HG02763 (cell line): ENCODE data around the gene FKBP9.
A peak's percentile ranks its signal among the peaks of the same experiment; 100 is the strongest.
"Not testable (repeated sequence)": the region's sequence is repeated elsewhere in the genome, so short reads cannot be mapped to it uniquely, and the experiment has no call there.

Experiments used
- ATAC-seq: cut with Tn5 transposase; IDR thresholded peaks from one replicate; pipeline ENCODE4 v1.9.1; 2021; ENCODE audit warnings: mild to moderate bottlenecking, moderate library complexity; ENCODE audit not compliant: unreplicated experiment

Gene FKBP9

DNA sequence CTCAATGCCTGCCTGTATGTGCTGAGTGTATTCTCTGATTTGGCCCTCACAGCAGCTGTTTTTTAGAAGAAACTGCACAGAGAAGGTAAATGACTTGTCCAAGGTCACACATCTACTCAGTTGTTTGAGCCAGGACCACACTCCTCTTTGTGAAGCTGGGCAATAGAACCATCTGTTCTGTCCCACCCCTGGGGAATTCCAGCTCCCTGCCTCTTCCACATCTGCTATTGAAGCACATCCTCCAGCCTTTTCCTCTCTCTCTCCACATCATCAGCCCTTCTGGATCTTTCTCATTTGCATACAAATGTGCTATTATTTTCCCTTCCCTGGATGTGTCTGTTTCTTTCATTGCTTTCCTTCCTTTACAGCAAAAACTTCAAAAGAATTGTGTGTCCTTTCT is 45.9 kb downstream of the FKBP9 start:
- not testable (repeated sequence) for ATAC-seq

DNA sequence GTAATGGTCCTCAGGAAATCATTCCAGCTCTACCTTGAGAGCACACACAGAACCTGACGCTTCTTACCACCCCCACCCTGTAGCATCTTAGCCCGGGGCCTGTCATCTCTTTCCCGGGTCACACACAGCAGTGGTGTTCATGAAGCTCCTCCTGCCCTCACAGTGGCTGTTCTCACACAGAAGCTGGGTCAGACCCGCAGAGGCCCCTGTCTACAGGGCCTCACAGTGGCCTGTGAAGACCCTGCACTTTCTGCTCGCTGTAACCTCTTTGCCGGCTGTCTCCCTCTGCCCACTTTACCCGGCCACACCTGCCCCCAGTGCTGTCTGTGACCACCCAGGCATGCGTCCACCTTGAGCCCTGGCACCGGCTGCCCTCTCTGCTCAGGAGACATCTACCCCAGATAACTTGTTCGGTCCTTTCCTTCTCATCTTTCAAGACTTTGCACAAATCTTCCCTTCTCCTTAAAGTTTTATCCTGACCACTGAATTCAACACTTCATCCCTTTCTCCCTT is 46.9 kb downstream of the FKBP9 start:
- ATAC-seq: not testable (repeated sequence)

DNA sequence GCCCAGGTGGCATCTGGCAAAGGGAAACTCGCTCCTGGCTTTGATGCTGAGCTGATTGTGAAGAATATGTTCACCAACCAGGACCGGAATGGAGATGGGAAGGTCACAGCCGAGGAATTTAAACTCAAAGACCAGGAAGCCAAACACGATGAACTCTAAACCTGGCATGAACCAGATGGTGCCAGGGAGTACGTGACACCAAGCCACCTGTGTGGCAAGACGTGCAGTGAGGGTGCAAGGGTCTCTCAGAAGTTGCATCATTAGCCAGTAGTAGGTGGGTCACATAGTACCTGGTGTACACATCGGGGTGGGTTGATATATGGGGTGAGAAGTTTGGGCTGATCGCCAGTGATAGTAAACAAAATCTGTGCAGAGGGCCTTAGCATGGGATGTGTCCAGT is 48.0 kb downstream of the FKBP9 start:
- not testable (repeated sequence) for ATAC-seq

DNA sequence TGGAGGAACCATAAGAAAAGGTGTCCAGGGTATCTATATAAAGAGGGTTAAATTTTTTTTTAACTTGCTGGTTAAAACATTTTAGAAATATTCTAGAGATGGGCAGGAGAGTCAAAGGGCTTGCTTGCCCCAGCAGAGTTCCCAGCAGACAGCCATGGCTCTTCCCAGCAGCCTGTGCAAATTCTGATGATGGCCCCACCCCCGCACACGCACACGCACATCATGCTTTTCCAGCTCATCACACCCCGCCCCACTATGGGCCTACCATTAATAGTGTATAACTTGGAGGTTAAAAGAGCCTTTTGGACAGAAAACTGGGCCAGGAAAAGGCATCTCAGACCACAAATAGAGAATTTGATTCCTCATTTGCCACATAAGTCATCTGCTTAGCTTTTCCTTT is 48.5 kb downstream of the FKBP9 start:
- ATAC-seq: not testable (repeated sequence)

DNA sequence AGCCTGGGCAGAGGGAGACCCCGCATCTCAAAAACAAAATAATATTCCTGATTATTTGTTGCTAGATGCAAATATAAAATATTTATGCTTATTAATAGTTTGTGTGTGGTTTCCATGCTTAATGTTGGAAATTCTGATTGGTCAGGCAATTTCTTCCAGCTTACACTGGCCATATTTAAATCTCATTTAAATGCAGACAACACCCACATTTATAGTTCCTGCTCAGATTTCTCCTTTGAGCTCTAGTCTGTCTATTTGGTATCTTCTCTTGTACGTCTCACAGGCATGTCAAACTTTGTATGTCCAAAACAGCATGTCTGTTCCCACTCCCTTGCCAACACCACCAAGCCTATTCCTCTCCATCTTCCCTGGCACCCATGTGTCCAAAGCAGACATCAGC is 52.5 kb downstream of the FKBP9 start:
- no peak for ATAC-seq

DNA sequence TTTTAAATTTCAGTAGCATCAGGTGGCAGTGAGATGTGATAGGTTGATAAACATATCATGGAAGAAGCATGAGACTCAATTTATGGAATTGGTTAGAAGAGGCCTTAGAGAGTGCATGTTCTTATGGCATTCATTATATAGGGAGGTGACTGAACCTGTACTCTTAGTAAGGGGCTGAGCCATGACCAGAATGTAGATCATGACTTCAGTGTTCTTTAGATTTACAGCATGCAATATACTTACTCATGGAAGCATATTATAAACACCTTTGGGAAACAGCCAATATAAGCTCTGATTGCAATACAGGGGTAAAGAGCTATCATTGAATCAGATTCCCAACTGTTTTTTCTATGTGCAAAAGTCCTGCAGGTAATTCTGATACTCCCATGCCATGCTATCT is 55.1 kb downstream of the FKBP9 start:
- no peak for ATAC-seq

DNA sequence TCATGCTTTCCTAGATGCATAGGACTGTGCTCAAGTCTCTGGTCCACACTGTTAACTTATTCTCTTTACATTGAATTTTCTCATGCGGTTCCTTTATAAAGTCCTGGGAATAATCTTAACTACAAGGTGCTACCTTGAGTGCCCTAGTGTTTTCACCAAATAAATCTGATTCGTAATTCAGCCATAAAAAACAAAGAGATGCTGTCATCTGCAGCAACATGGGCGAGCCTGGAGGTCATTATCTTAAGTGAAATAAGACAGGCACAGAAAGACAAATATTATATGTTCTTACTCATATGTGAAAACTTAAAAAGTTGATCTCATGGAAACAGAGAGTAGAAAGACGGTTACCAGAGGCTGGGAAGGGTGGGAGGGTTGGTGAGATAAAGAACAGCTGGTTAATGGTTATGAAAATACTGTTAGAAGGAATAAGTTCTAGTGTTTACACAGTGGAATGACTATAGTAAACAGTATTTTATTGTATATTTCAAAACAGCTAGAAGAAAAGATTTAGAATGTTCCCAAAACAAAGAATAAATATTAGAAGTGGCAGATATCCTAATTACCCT is 67.0 kb downstream of the FKBP9 start:
- ATAC-seq: no peak

DNA sequence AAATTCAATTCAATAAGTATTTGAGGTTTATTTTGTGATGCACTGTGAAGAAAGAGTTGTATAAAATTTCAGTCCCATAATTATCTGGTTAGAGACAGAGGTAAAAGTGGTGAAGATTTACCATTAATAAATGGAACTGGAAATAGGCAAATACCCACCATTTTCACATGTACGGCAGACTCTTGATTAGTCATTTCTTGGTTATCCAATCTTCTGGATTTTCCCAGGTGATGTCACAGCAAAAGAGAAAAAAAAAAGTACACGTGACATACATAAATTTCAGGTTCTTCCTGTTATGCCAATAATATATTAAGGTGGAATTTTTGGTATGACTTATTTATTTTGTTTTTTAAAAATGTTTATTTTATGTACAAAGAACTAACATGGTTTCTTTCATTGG is 78.5 kb downstream of the FKBP9 start:
- ATAC-seq: no peak

DNA sequence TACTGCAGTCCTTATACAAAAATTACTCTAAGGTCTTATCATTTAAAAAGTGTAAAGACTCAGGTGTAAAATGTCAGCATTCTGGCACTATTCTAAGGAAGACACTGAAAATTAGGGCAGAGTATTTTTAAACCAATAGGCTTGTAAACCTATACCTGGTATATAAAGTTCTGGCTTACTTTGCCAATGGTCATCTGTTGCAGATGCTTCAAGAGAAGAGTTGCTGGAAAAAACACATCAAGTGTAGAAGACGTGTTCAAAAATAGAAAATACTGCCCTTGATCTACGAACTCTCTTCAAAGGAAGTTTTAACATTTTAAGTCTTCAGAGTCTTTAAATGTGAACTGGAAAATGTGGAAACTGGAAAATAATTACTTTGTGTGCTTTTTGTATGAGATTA is 81.4 kb downstream of the FKBP9 start:
- no peak for ATAC-seq

DNA sequence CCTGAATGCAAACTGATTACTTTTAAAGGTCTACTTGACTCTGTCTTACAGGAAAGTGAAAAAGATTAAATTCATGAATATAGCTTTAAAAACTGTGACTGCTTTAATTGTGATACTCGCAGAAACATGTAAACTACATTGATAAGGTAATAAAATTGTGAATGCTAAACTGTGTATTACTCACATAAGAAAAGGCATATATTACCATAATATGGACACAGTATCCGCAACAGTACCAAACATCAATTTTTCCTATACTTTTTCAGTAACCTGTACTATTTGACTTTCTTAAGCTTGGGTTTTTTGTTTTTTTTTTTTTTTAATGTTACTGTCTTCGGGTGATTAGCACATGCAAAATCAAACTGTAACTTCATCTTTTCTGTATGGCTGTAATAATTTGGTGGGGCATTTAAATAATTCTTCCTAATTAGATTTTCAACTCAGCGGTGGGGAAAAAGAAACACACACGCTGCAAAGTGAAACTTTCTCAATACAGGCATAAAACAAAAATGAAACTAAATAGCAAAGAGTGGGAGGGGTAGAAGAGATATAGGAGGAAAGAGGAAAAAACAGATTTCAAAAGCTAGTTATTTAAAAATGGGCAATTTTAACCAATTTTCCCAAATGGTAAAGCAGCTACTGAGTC is 82.1 kb downstream of the FKBP9 start:
- ATAC-seq: peak; percentile 27

DNA sequence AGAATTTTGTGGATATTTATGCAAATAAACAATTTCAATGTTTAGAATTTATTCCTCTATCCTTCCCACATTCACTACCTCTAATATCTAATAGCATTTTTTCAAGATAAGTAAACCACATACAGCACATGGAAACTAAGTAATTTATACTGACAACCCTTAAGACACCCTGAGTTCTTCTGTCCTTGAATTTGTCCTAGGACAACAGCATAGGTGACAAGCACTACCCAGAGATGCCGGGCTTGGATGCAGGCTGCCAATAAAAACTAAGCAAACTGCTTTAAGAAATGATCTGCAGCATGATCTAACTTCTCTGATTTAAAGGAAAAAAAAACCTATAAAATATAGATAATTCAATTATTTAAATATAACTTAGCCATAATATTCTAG is 82.7 kb downstream of the FKBP9 start:
- ATAC-seq: no peak

DNA sequence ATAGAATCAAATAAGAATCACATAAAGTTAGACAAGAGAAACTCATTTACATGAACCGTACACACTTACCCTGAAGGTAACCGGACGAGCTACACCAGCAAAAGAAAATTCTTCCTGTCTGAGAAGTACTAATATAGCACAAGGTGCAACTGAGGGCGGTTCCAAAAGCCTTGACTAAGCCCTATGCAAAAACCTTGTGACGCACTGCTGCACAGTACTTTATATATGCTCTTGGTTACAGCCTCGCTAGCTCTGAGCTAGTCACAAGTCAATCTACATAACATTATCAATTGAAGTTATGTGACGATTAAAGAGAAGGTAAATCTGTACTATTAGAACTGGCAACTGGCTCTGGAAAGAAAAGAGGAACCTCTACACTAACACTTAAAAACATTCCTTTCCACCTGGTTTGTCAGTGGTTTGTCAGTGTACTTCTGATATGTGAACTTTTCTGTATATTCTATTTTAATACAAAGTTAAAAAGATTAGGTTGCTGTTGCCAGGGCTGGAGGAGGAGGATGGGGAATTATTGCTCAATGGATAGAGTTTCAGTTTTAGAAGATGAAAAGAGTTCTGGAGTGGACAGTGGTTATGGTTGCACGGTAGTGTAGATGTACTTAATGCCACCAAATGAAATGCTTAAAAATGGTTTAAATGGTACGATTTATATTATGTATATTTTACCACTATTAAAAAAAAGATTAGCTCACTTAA is 83.7 kb downstream of the FKBP9 start:
- peak; percentile 98 for ATAC-seq

DNA sequence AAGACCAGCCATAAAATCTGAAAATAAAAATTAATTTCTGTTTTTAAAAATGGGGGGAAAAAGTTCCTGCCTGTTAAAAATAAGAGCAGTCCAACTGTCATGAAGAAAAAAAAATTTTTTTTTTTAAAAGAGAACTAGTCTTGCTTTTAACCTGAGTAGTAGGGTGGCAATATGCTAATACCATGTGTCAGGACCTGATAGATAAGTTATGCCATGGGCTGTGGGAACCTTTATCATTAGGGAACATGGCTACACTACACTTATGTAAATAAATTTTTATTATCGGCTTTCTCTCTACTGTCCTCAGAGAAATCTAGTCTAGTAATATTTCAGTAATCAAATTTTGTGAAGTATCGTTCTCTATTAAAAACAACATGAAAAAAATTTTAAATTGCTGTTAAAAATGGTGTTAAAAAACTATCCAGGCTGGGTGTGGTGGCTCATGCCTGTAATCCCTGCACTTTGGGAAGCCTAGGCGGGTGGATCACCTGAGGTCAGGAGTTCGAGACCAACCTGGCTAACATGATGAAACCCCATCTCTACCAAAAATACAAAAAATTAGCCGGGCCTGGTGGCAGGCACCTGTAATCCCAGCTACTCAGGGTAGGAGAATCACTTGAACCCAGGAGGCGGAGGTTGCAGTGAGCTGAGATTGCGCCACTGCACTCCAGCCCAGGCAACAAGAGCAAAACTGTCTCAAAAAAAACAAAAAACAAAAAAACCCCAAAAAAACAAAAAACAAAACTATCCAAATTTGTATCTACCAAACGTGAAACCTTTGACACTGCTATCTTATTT is 84.6 kb downstream of the FKBP9 start:
- no peak for ATAC-seq

DNA sequence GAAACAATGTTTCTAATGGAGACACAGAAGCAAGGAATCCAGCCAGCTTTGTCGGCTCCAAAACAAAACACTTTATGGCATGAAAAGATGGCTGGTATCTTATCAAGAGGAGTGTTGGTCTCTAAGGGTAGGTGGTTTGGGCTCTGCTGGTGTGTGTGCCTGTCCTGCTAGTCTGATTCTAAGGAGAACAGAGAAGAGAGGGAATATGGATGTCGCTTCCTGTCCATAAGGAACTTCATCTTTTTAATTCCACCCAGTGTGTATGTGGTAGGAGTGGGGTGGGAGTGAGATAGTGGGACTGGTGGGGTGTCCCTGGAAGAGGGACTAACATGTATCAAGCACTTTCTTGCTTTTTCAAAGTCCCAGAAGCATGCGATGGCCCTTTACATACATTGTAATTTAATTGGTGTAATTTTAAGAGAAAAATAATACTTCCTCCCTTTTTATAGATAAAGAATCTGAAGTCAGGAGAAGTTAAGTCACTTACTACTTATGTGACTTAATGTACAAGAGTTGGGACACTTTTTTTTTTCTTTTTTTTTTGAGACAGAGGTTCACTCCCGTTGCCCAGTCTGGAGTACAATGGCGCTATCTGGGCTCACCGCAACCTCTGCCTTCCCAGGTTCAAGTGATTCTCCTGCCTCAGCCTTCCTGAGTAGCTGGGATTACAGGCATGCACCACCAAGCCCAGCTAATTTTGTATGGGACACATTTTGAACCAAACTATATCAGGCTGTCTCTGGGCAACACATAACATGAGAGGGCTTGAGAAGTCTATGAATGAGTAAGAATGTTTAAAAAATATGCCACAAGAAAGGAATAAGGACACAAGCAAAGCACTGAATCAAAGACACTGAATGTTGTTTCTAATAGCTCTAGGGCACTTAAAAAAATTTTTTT is 86.5 kb downstream of the FKBP9 start:
- no peak for ATAC-seq

DNA sequence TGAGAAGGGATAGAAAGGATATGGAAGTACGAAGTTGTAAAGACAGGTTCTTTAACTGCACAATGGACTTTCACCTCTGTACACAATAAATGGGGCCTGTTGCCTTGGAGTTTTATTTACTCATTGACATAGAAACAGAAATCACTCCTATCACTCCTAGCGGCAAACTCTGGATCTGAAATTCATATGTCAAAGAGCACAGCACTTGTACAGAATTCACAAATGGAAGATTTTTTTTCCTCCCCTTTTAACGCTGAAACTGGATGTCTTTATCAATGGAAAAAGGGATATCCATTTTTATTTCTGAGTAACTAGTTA is 87.1 kb downstream of the FKBP9 start:
- no peak for ATAC-seq

DNA sequence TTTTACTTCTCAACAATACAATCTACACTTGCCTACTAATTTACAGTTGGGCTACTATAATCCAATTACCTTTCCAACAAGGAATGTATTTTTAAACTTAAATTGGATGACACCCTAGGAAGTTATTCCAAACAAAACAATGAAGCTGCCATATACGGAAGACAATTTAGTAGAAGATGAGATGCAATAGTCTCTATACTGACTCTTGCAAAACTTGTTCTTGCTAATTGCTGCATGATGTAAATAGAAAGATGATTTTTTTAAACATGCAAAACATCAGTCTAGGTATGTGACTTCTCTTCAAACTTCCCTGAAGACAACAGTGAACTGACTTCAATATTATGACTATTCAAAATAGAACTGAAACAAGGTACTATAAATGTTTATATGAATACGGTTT is 87.7 kb downstream of the FKBP9 start:
- no peak for ATAC-seq

DNA sequence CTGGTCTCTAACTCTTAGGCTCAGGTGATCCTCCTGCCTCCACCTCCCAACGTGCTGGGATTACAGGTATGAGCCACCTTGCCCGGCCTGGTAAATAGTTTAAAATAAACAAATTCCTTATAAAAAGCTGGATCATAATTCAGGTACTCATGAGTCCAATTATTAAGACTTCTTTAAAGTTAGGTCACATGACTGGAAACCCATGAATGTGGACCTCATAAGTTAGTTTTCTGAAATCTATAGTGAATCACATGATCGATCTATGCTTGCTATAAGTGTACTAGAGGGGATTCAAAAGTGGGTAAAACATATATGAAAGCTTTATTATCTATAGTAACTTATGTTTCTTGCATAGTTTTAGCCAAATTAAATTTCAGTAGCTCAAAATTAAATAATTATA is 91.0 kb downstream of the FKBP9 start:
- ATAC-seq: no peak

DNA sequence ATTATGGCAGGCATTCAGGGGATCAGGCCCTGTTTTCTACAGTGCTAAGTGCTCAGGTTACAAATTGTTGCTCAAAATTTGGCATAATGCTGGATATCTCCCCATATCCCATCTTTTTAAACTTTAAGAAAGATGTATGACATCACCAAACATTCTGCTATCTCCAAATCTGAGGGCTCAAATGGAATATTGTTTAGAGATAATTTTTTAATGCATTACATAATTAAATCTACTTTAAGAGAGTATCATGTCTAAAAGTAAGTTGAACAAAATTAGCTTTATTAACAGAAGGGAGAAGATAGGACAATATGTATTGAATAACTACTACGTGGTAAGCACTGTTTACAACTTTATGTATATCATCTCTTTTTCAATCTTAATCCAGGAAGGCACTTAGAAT is 91.5 kb downstream of the FKBP9 start:
- ATAC-seq: no peak

DNA sequence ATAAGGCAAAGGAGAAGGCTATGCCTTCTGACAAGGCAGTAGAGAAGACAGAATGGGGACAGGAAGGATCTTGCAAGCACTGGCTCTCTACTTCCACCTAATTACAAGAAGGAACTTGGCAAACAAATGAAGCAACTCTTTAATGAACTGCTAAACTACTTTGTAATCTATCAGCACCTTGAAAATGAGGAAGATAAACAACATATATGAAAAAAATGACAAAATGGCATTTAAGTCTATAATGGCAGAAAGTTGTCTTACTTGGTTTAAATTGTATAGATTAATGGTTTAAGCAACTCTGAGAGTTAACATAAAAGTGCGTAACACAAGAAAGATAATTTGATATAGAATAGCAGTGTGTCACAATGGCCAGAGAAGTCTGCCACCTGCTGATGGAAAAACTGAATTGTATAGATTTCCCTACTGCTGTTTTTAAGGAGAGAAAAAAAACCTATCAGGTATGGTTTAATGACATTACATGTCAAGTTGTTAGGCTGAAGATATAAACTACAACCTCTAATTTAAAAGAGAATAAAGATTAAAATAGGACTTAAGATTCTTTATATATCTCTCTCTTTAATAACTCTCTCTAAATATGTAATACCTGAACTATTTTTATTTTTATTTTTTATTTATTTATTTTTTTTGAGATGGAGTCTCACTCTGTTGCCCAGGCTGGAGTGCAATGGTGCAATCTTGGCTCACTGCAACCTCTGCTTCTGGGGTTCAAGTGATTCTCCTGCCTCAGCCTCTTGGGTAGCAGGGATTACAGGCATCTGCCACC is 93.5 kb downstream of the FKBP9 start:
- ATAC-seq: no peak

DNA sequence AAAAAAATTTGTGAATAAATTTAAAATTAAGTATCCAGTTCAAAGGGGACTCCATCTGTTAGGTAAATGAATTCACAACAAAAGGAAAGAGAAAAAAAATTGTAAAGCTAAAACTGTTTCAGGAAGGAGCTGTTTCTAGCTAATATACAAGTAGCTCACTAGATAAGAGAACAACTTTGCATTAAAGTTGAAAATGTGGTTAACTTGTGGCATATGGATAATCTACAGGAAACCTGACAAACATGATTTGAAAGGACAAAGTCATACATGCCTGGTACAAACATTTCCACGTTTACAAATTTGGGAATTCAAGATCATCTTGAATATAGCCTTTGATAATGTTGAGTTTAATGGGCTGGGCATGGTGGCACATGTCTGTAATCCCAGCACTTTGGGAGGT is 96.5 kb downstream of the FKBP9 start:
- ATAC-seq: no peak
